OCI-LY3 (cell line): ENCODE data around the gene KCNQ1.

Experiments used
- H2AFZ ChIP-seq: fragments of 200-600, 300-600 bp; shearing (Covaris generic); 2 replicates; pipeline ENCODE4 v1.6.0; 2014; ENCODE audit warnings: antibody characterized with exemption, low read depth, low read length
- H3K27ac ChIP-seq: fragments of 200-600, 300-600 bp; sonication (generic); 2 replicates; pipeline ENCODE4 v1.5.1; 2014; ENCODE audit warnings: mild to moderate bottlenecking, low read length, moderate library complexity, mixed read lengths
- H3K27me3 ChIP-seq: fragments of 200-600, 300-600 bp; sonication (generic); 2 replicates; pipeline ENCODE4 v1.6.1; 2014; ENCODE audit warnings: low read depth, low read length, mixed read lengths
- H3K36me3 ChIP-seq: fragments of 200-600, 300-600 bp; sonication (generic); replicated peaks from 2 replicates; pipeline ENCODE3; 2014; ENCODE audit warnings: low read depth, low read length, mixed read lengths
- H3K4me1 ChIP-seq: fragments of 300-600, 200-600 bp; sonication (generic); 2 replicates; pipeline ENCODE4 v1.6.1; 2014; ENCODE audit warnings: low read length, mixed read lengths
- H3K4me2 ChIP-seq: fragments of 200-600, 300-600 bp; sonication (generic); 2 replicates; pipeline ENCODE4 v1.6.1; 2014; ENCODE audit warnings: low read length, mixed read lengths
- H3K4me3 ChIP-seq: fragments of 300-600, 200-600 bp; sonication (generic); 2 replicates; pipeline ENCODE4 v1.5.1; 2014; ENCODE audit warnings: antibody characterized with exemption, mild to moderate bottlenecking, low read length, moderate library complexity
- H3K79me2 ChIP-seq: fragments of 300-600, 200-600 bp; shearing (Covaris generic); 2 replicates; pipeline ENCODE4 v1.6.1; 2014; ENCODE audit warnings: mild to moderate bottlenecking, low read length, mixed read lengths
- H3K9ac ChIP-seq: fragments of 300-600, 200-600 bp; shearing (Covaris generic); 2 replicates; pipeline ENCODE4 v1.6.0; 2014; ENCODE audit warnings: mild to moderate bottlenecking, low read length, moderate library complexity
- H3K9me3 ChIP-seq: fragments of 200-600, 300-600 bp; shearing (Covaris generic); 2 replicates; pipeline ENCODE4 v1.6.1; 2014; ENCODE audit warnings: low read length, mixed read lengths; ENCODE audit not compliant: insufficient read depth
- H4K20me1 ChIP-seq: fragments of 200-600, 300-600 bp; sonication (generic); 2 replicates; pipeline ENCODE4 v1.6.1; 2016; ENCODE audit warnings: low read length, mixed read lengths; ENCODE audit not compliant: insufficient read depth
- EZH2phosphoT487 ChIP-seq: fragments of 200-600 bp; shearing (Covaris generic); IDR thresholded peaks from 2 replicates; pipeline ENCODE4 v1.6.1; 2018; ENCODE audit warnings: antibody characterized with exemption, mixed run types, low read depth
- TF ChIP-seq, protein P1 (sequence below): fragments of 200-600, 300-600 bp; sonication (generic); IDR thresholded peaks from 2 replicates; pipeline ENCODE4 v1.5.1; 2014; ENCODE audit warnings: antibody characterized with exemption, low read length, low read depth

KCNQ1 gene

DNA sequence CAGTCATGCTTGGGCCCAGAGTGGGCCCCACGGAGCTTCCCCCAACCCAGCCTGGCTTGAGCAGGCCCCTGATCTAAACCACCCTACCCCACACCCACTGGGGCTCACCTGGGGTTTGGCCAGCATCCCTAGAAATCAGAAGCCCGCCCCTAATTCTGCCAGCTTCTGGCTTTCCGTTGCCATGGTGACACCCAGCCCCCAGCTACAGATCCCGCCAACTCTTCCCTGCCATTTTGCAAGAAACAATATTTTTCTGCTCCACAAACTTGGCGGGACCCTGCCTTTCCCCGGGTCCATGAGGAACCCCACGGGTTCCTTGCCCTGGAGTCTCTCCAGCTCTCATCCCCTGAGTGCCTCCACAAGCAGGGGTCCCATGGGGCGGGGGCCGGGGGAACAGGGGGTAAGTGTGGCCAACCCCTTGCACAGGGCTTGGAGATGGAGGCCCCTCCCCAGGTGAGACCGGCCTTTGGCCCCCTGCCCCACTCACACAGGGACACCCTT lies 350.7 kb downstream of the KCNQ1 start:
- Histone ChIP-seq H3K79me2 (no peaks in the 10 kb centered on the region), H3K4me2 (no peak overlapping the region), H3K4me3 (no peak overlapping the region), H4K20me1 (no peaks in the 10 kb centered on the region), H3K4me1 (no peaks in the 10 kb centered on the region), H3K9me3 (no peaks in the 10 kb centered on the region), H3K36me3 (no peaks in the 10 kb centered on the region), H3K27me3 (no peaks in the 10 kb centered on the region), H3K9ac (no peak overlapping the region), H2AFZ (no peak overlapping the region), H3K27ac (no peak overlapping the region)
- no peak for TF ChIP-seq EZH2phosphoT487
- TF ChIP-seq, protein P1, sequence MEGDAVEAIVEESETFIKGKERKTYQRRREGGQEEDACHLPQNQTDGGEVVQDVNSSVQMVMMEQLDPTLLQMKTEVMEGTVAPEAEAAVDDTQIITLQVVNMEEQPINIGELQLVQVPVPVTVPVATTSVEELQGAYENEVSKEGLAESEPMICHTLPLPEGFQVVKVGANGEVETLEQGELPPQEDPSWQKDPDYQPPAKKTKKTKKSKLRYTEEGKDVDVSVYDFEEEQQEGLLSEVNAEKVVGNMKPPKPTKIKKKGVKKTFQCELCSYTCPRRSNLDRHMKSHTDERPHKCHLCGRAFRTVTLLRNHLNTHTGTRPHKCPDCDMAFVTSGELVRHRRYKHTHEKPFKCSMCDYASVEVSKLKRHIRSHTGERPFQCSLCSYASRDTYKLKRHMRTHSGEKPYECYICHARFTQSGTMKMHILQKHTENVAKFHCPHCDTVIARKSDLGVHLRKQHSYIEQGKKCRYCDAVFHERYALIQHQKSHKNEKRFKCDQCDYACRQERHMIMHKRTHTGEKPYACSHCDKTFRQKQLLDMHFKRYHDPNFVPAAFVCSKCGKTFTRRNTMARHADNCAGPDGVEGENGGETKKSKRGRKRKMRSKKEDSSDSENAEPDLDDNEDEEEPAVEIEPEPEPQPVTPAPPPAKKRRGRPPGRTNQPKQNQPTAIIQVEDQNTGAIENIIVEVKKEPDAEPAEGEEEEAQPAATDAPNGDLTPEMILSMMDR: no peak

DNA sequence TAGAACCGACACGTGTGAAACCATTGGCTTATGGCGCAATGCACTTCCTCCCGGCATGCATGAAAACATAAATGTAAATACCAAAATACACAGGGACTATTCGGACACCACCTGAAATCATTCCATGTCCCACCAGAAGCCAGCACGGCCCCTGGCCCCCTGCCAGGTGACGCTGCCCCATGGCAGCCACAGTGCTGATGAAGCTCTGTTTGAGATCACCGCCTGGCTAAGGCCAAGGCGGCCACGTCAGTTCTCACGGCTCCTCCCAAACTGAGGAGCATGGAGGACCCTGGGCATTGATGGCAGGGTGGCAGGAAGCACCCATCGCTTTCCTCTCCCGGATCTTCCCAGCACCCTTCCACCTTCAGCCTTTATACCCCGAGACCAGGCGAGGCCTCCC lies 351.3 kb downstream of the KCNQ1 start:
- no peaks in the 10 kb centered on the region for H3K27me3 ChIP-seq
- H3K36me3 ChIP-seq: no peaks in the 10 kb centered on the region
- TF ChIP-seq, protein P1: no peak
- no peak for TF ChIP-seq EZH2phosphoT487
- H3K27ac ChIP-seq: no peak overlapping the region
- no peak overlapping the region for H3K4me3 ChIP-seq
- no peak overlapping the region for H2AFZ ChIP-seq
- no peaks in the 10 kb centered on the region for H3K4me1 ChIP-seq
- no peaks in the 10 kb centered on the region for H3K9me3 ChIP-seq
- H3K9ac ChIP-seq: no peak overlapping the region
- no peaks in the 10 kb centered on the region for H4K20me1 ChIP-seq
- no peak overlapping the region for H3K4me2 ChIP-seq
- no peaks in the 10 kb centered on the region for H3K79me2 ChIP-seq

DNA sequence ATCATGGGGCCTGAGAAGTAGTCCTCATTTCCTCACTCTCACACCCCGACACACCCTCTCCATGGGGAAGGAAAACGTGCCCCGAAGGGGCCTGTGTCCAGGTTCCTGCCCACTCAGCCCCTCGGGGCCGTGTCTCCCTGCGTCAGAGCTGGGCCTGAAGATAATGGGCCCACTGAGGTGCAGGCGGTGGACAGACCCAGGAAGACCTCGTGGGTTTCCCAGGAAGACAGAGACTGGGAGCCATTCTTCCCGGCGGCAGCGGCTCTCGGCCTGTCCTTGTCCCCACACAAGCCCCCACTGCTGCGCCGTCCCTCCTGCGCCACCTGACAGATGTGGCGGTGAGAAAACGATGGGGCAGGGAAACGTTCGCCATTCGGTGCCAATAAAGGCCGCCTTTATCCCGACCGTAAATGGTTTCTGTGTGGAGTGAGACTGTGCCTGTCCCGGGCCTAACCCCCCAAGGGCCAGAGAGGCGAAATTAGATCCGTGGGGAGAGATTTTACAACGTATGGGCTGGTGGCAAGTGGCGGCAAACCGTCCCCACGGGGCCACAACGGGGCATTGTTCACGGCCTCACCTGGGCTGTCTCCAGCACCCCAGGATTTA lies 351.8 kb downstream of the KCNQ1 start:
- Histone ChIP-seq H3K9me3 (no peaks in the 10 kb centered on the region), H3K79me2 (no peaks in the 10 kb centered on the region), H3K27me3 (no peaks in the 10 kb centered on the region), H3K4me3 (no peak overlapping the region), H3K9ac (no peak overlapping the region), H3K36me3 (no peaks in the 10 kb centered on the region), H2AFZ (no peak overlapping the region), H3K4me1 (no peaks in the 10 kb centered on the region), H3K27ac (no peak overlapping the region), H3K4me2 (no peak overlapping the region), H4K20me1 (no peaks in the 10 kb centered on the region)
- no peak for TF ChIP-seq EZH2phosphoT487
- TF ChIP-seq, protein P1: no peak

DNA sequence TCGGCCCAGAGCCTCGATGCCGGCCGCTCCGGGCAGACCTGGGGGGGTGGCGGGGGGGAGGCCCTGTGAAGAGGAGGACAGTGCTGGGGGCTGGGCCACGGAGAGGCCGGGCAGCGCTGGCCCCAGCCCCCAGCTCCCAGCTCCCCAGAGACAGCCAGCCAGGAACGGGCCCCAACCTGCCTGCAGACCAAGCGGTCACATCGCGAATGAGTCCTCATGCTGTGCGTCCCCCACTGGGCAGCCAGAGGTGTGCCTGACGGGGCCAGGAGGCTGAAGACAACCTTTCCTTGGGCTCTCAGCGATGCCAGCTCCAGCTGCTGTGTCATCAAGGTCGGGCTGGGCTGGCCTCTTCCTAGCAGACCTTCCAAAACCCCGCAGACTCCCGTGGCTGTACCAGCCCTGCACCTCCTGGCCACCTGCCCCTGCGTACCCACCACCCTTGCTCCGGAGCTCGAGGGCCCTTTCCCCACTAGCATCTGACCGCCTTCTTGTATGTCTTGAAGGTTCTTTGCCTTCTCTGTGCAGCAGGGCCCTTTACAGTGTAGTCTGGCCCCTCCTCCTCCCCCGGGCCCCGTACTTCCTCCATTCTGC lies 352.4 kb downstream of the KCNQ1 start:
- Histone ChIP-seq H2AFZ (no peak overlapping the region), H3K27me3 (no peaks in the 10 kb centered on the region), H4K20me1 (no peaks in the 10 kb centered on the region), H3K9ac (no peak overlapping the region), H3K4me3 (no peak overlapping the region), H3K4me2 (no peak overlapping the region), H3K9me3 (no peaks in the 10 kb centered on the region), H3K79me2 (no peaks in the 10 kb centered on the region), H3K36me3 (no peaks in the 10 kb centered on the region), H3K27ac (no peak overlapping the region), H3K4me1 (no peaks in the 10 kb centered on the region)
- no peak for TF ChIP-seq EZH2phosphoT487
- TF ChIP-seq, protein P1: no peak
